Mesendoderm (in vitro differentiated cells): ENCODE results near the gene LY9.

Experiments
- DNase-seq: peaks from one replicate; pipeline ENCODE4 v3.0.0; 2013
- H2AK5ac ChIP-seq: 2 replicates; pipeline ENCODE4 v1.6.1; 2013; ENCODE audit warnings: low read length, inconsistent platforms
- H2BK120ac ChIP-seq: 2 replicates; pipeline ENCODE4 v1.6.1; 2013; ENCODE audit warnings: low read depth, mild to moderate bottlenecking, low read length, moderate library complexity, mixed read lengths
- H2BK15ac ChIP-seq: replicated peaks from 2 replicates; pipeline ENCODE4 v1.6.1; 2013; ENCODE audit warnings: low read depth, mild to moderate bottlenecking, moderate library complexity
- H2BK5ac ChIP-seq: 2 replicates; pipeline ENCODE4 v1.6.1; 2013; ENCODE audit warnings: low read length, inconsistent platforms
- H3K18ac ChIP-seq: 2 replicates; pipeline ENCODE4 v1.6.1; 2013; ENCODE audit warnings: mild to moderate bottlenecking, low read length, mixed read lengths
- H3K23ac ChIP-seq: one replicate; pipeline ENCODE4 v1.6.1; 2013; ENCODE audit warnings: low read length
- H3K27ac ChIP-seq: 2 replicates; pipeline ENCODE4 v1.5.1; 2013; ENCODE audit warnings: low read depth, mild to moderate bottlenecking, inconsistent platforms, low read length, moderate library complexity
- H3K27me3 ChIP-seq: 2 replicates; pipeline ENCODE4 v1.6.1; 2013; ENCODE audit warnings: low read length, control low read depth, mild to moderate bottlenecking, inconsistent platforms; ENCODE audit not compliant: insufficient read depth, poor library complexity
- H3K36me3 ChIP-seq: 2 replicates; pipeline ENCODE4 v1.6.1; 2013; ENCODE audit warnings: low read length, inconsistent platforms; ENCODE audit not compliant: control insufficient read depth, insufficient read depth
- H3K4ac ChIP-seq: one replicate; pipeline ENCODE4 v1.6.1; 2013; ENCODE audit warnings: low read depth, mild to moderate bottlenecking, low read length, moderate library complexity
- H3K4me1 ChIP-seq: 2 replicates; pipeline ENCODE4 v1.6.1; 2013; ENCODE audit warnings: low read depth, low read length, inconsistent platforms; ENCODE audit not compliant: control insufficient read depth
- H3K4me2 ChIP-seq: 2 replicates; pipeline ENCODE4 v1.6.1; 2013; ENCODE audit warnings: low read length
- H3K4me3 ChIP-seq: 2 replicates; pipeline ENCODE4 v1.5.1; 2013; ENCODE audit warnings: mild to moderate bottlenecking, low read length
- H3K56ac ChIP-seq: one replicate; pipeline ENCODE4 v1.6.1; 2013; ENCODE audit warnings: low read length
- H3K79me1 ChIP-seq: 2 replicates; pipeline ENCODE4 v1.6.1; 2013; ENCODE audit warnings: low read length, inconsistent platforms
- H3K79me2 ChIP-seq: 2 replicates; pipeline ENCODE4 v1.6.1; 2013; ENCODE audit warnings: mild to moderate bottlenecking, low read length; ENCODE audit not compliant: control insufficient read depth, insufficient read depth
- H3K9ac ChIP-seq: 2 replicates; pipeline ENCODE4 v1.6.1; 2013; ENCODE audit warnings: low read length, inconsistent platforms
- H4K5ac ChIP-seq: one replicate; pipeline ENCODE4 v1.6.1; 2013; ENCODE audit warnings: low read length
- H4K8ac ChIP-seq: one replicate; pipeline ENCODE4 v1.6.1; 2013; ENCODE audit warnings: low read depth, mild to moderate bottlenecking, control low read depth, low read length, moderate library complexity
- WGBS: extraction: QIAGEN DNeasy Blood & Tissue Kit; methylation state at CpG from one replicate; pipeline ENCODE4 v1.1.7; 2013; ENCODE audit warnings: low lambda C conversion rate, missing lambda C conversion rate; ENCODE audit not compliant: insufficient coverage; ENCODE audit errors: extremely low coverage; 5-methylcytosine and 5-hydroxymethylcytosine counted together

Gene LY9

DNA sequence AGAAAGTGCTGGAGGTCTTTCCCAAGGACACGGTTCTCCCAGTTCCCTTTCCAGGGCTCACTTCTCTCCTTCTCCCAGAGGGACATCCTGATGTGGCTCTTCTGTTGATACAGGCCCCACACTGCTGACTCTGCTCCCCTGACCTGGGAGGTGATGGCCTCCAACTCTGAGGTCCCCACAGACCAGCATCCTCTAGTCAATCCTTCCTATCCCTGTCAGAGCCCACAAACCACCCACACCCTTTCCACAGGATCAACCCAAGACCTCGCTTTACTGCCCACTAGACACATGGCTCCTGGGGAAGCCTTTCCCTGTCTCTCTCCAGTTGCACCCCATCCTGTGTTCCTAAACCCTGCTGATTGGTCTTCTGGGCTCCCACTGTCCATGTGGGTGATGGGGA lies 45.4 kb upstream of the LY9 start:
- Histone ChIP-seq H4K8ac (no peak overlapping the region), H3K36me3 (no peaks in the 10 kb centered on the region), H3K27me3 (no peaks in the 10 kb centered on the region), H3K79me1 (no peaks in the 10 kb centered on the region), H2AK5ac (no peak overlapping the region), H3K4me3 (no peak overlapping the region), H2BK5ac (no peak overlapping the region), H2BK15ac (no peak overlapping the region), H3K18ac (no peak overlapping the region), H3K4ac (no peak overlapping the region), H4K5ac (no peak overlapping the region), H3K4me1 (no peaks in the 10 kb centered on the region), H2BK120ac (no peak overlapping the region), H3K9ac (no peak overlapping the region), H3K23ac (no peak overlapping the region), H3K27ac (no peak overlapping the region), H3K56ac (no peak overlapping the region), H3K79me2 (no peaks in the 10 kb centered on the region), H3K4me2 (no peak overlapping the region)
- no peak for DNase-seq
- whole genome bisulfite sequencing = no CpG with 5 or more reads among the region's 2 CpGs

DNA sequence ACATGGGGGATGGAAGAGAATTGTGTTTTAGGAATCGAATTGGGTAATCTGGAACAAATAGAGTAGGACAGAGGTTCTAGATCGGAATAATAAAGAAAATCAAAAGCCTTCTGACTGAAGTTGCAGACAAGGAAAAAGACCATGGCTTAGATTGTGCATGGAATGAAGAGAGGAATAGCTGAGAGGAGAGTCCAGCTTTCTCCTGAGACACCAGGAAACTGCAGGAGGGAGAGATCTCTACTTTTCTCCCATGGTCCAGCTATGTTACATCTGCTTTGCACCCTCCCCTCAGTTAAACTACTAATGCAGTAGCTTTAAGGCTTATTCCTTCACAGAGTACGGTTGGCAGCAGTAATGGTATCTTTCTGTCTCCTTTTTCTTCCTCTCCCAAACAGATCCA lies 43.6 kb upstream of the LY9 start:
- Histone ChIP-seq H3K23ac (no peak overlapping the region), H3K4me3 (no peak overlapping the region), H3K4me2 (no peak overlapping the region), H3K27ac (no peak overlapping the region), H4K5ac (no peak overlapping the region), H4K8ac (no peak overlapping the region), H3K4ac (no peak overlapping the region), H3K9ac (no peak overlapping the region), H3K79me1 (no peaks in the 10 kb centered on the region), H3K27me3 (no peaks in the 10 kb centered on the region), H2BK120ac (no peak overlapping the region), H3K36me3 (no peaks in the 10 kb centered on the region), H3K56ac (no peak overlapping the region), H2BK5ac (no peak overlapping the region), H3K18ac (no peak overlapping the region), H3K4me1 (no peaks in the 10 kb centered on the region), H2AK5ac (no peak overlapping the region), H3K79me2 (no peaks in the 10 kb centered on the region), H2BK15ac (no peak overlapping the region)
- DNase-seq = no peak
- WGBS = 100% methylated on average over 2 of the region's 3 CpGs

DNA sequence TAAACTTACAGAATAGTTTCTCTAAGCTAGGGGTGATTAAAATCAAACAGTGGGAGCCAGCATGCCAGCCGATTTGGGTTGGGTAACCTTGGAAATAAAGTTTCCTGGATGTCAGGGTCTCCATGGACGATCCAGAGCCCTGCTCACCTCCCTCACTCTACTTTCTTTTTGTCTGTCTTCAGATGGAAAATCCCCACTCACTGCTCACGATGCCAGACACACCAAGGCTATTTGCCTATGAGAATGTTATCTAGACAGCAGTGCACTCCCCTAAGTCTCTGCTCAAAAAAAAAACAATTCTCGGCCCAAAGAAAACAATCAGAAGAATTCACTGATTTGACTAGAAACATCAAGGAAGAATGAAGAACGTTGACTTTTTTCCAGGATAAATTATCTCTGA lies 43.0 kb upstream of the LY9 start:
- DNase-seq = no peak
- no peak overlapping the region for H2BK15ac ChIP-seq
- no peak overlapping the region for H3K27ac ChIP-seq
- no peak overlapping the region for H2BK120ac ChIP-seq
- no peak overlapping the region for H3K56ac ChIP-seq
- H3K4me3 ChIP-seq = no peak overlapping the region
- H3K27me3 ChIP-seq = no peaks in the 10 kb centered on the region
- WGBS = no CpG with 5 or more reads among the region's 5 CpGs
- H3K4ac ChIP-seq = no peak overlapping the region
- H4K8ac ChIP-seq = no peak overlapping the region
- H4K5ac ChIP-seq = no peak overlapping the region
- H2BK5ac ChIP-seq = no peak overlapping the region
- no peaks in the 10 kb centered on the region for H3K36me3 ChIP-seq
- H3K18ac ChIP-seq = no peak overlapping the region
- H3K4me1 ChIP-seq = no peaks in the 10 kb centered on the region
- no peak overlapping the region for H2AK5ac ChIP-seq
- H3K4me2 ChIP-seq = no peak overlapping the region
- H3K79me1 ChIP-seq = no peaks in the 10 kb centered on the region
- no peak overlapping the region for H3K23ac ChIP-seq
- H3K9ac ChIP-seq = no peak overlapping the region
- H3K79me2 ChIP-seq = no peaks in the 10 kb centered on the region

DNA sequence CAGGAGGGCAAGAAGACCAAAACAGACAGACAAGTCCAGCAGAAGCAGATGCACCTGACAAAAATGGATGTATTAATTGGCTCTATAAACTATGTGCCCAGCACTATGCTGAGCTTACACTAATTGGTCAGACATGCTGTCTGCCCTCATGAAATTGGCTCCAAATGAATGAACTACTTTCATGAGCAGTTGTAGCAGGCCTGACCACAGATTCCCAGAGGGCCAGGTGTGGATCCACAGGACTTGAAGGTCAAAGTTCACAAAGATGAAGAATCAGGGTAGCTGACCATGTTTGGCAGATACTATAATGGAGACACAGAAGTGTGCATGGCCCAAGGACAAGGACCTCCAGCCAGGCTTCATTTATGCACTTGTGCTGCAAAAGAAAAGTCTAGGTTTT lies 42.4 kb upstream of the LY9 start:
- Histone ChIP-seq H3K36me3 (no peaks in the 10 kb centered on the region), H3K4me3 (no peak overlapping the region), H3K4me1 (no peaks in the 10 kb centered on the region), H3K79me1 (no peaks in the 10 kb centered on the region), H3K18ac (no peak overlapping the region), H2BK15ac (no peak overlapping the region), H3K4me2 (no peak overlapping the region), H3K9ac (no peak overlapping the region), H3K27ac (no peak overlapping the region), H3K23ac (no peak overlapping the region), H4K8ac (no peak overlapping the region), H4K5ac (no peak overlapping the region), H3K27me3 (no peaks in the 10 kb centered on the region), H3K56ac (no peak overlapping the region), H3K79me2 (no peaks in the 10 kb centered on the region), H2BK5ac (no peak overlapping the region), H3K4ac (no peak overlapping the region), H2BK120ac (no peak overlapping the region), H2AK5ac (no peak overlapping the region)
- DNase-seq = no peak

DNA sequence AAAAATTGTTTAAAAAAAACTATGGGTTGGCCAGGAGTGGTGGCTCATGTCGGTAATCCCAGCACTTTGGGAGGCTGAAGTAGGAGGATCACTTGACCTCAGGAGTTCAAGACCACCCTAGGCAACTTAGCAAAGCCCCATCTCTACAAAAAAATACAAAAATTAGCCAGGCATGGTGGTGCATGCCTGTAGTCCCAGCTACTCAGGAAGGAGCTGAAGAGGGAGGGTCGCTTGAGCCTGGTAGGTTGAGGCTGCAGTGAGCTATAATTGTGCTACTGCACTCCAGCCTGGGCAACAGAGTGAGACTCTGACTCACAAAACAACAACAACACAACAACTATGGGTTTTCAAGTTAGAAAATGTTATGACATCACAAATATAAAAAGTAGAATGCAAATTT lies 40.5 kb upstream of the LY9 start:
- no peak overlapping the region for H3K23ac ChIP-seq
- H3K56ac ChIP-seq = no peak overlapping the region
- H3K4ac ChIP-seq = no peak overlapping the region
- H4K5ac ChIP-seq = no peak overlapping the region
- H3K79me2 ChIP-seq = no peaks in the 10 kb centered on the region
- no peaks in the 10 kb centered on the region for H3K27me3 ChIP-seq
- no peak overlapping the region for H2BK120ac ChIP-seq
- no peak overlapping the region for H2BK5ac ChIP-seq
- no peak overlapping the region for H2BK15ac ChIP-seq
- H2AK5ac ChIP-seq = no peak overlapping the region
- no peak overlapping the region for H3K27ac ChIP-seq
- no peak overlapping the region for H3K9ac ChIP-seq
- H3K36me3 ChIP-seq = no peaks in the 10 kb centered on the region
- no peak for DNase-seq
- no peaks in the 10 kb centered on the region for H3K79me1 ChIP-seq
- no peak overlapping the region for H4K8ac ChIP-seq
- H3K4me2 ChIP-seq = no peak overlapping the region
- WGBS = no CpG with 5 or more reads among the region's 2 CpGs
- H3K4me1 ChIP-seq = no peaks in the 10 kb centered on the region
- no peak overlapping the region for H3K18ac ChIP-seq
- no peak overlapping the region for H3K4me3 ChIP-seq

DNA sequence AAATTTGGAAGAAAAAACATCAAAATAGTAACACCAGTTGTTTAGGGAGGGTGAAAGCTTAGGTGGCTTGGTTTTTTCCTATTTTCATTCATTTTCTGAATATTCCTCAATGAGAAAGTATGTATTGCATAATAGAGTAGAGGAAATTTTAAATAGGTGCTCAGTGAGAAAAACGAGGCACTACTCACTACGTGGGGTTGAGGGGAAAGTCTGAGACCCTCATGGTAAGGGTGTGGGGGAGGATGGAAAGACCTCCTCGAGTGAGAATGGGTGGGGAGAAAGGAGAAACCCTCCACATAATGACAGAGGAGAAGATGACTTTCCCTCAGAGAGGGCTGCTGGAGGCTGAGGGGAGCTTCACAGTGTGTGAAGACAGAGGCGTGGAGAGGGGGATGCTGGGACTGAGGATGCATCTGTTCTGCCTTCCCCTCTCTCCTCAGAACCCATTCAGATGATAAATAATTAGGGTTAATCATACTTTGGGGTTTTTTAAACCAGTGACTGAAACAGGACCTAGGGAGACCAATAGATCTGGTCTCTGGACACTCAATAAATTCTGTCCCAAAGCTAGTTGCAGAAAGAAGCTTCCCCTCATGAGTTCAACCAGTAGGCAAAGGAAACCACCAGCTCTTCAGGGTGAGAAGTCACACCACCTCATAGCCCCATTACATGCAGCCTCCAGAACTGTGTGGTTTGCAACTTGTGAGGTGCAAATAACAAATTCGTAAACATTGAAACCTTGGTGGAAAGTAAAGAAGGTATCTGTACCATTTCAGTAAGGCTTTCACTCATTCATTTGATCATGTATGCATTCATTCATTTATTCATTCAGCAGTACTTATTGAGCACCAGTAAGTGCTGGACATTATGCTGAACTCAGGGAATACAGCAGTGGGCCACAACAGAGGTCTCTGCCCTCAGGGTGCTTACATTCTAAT lies 39.8 kb upstream of the LY9 start:
- no peak overlapping the region for H4K5ac ChIP-seq
- no peaks in the 10 kb centered on the region for H3K79me2 ChIP-seq
- no peak overlapping the region for H3K27ac ChIP-seq
- no peak overlapping the region for H2AK5ac ChIP-seq
- no peaks in the 10 kb centered on the region for H3K36me3 ChIP-seq
- no peaks in the 10 kb centered on the region for H3K4me1 ChIP-seq
- DNase-seq = no peak
- H3K4ac ChIP-seq = no peak overlapping the region
- H2BK15ac ChIP-seq = no peak overlapping the region
- H3K56ac ChIP-seq = no peak overlapping the region
- no peak overlapping the region for H2BK120ac ChIP-seq
- H3K23ac ChIP-seq = no peak overlapping the region
- no peak overlapping the region for H2BK5ac ChIP-seq
- H3K9ac ChIP-seq = no peak overlapping the region
- no CpG with 5 or more reads among the region's 5 CpGs for WGBS
- H4K8ac ChIP-seq = no peak overlapping the region
- no peaks in the 10 kb centered on the region for H3K27me3 ChIP-seq
- H3K79me1 ChIP-seq = no peaks in the 10 kb centered on the region
- no peak overlapping the region for H3K4me2 ChIP-seq
- H3K4me3 ChIP-seq = no peak overlapping the region
- no peak overlapping the region for H3K18ac ChIP-seq
